HCT116 (cell line): Measurements from ENCODE around the gene PXK. TPM values are rescaled to one million over a fixed set of nuclear protein-coding genes. Genes with fewer than 3 reads are reported as not detected.

Experiments used
- ATAC-seq: fragments of 200-7000 bp; cut with Tn5 transposase; 2 replicates; pipeline ENCODE4 v1.9.1; 2020; ENCODE audit warnings: mild to moderate bottlenecking, moderate library complexity
- BruUV-seq: library from RNA; stranded (reverse); fragments of 400-500 nt; replicated peaks from 2 replicates; lab custom pipeline; 2021; lab: Mats Ljungman, UMichigan
- CTCF ChIA-PET: fragments of 300-600 bp; sonication (Branson Sonifier 250); formaldehyde crosslinking; loops from one replicate; lab custom pipeline; 2021; ENCODE audit warnings: antibody characterized with exemption; lab: Charles Lee
- POLR2A ChIA-PET: fragments of 300-600, 350-600 bp; sonication (Branson Sonifier 250); formaldehyde crosslinking; loops from one replicate; lab custom pipeline; 2021; ENCODE audit warnings: antibody characterized with exemption; lab: Charles Lee
- RAD21 ChIA-PET, 2 experiments: fragments of 300-600 bp; sonication (Branson Sonifier 250); formaldehyde crosslinking; loops; one replicate each; lab custom pipeline; 2023; ENCODE audit warnings: low total read pairs in 2 of 2; ENCODE audit not compliant: uncharacterized antibody in 2 of 2, unreplicated experiment in 2 of 2, low non-redundant PET in 1 of 2; lab: Charles Lee
- DNase-seq: peaks from one replicate; pipeline ENCODE4 v3.0.0-alpha.2; 2010; ENCODE audit warnings: low read depth, low spot score
- H2AFZ ChIP-seq: fragments of 200-600 bp; shearing (Covaris generic), sonication (generic); 2 replicates; pipeline ENCODE4 v1.6.1; 2017; ENCODE audit warnings: low read depth, mixed run types, mixed read lengths, antibody characterized with exemption, low read length; ENCODE audit not compliant: poor library complexity, severe bottlenecking
- H3K27ac ChIP-seq: 2 replicates; pipeline ENCODE4 v1.5.1; 2012; ENCODE audit warnings: low read depth, low read length
- H3K27me3 ChIP-seq: fragments of 200-600 bp; sonication (generic); 2 replicates; pipeline ENCODE4 v1.6.1; 2016; ENCODE audit warnings: mixed run types, low read length, mixed read lengths; ENCODE audit not compliant: insufficient read depth
- H3K36me3 ChIP-seq, 2 experiments: fragments of 200-500 bp in 1 of 2; fragments of 200-600 bp in 1 of 2; sonication (Bioruptor generic) in 1 of 2; sonication (generic) in 1 of 2; 2 replicates each; pipeline versions ENCODE4 v1.5.1 to v1.6.1; 2014 to 2016; ENCODE audit warnings: low read length in 2 of 2, inconsistent platforms in 1 of 2, mixed read lengths in 1 of 2, mixed run types in 1 of 2; ENCODE audit not compliant: insufficient read depth in 2 of 2, control insufficient read depth in 1 of 2
- H3K4me1 ChIP-seq, 2 experiments: fragments of 200-600 bp in 1 of 2; sonication (generic) in 1 of 2; 2 replicates each; pipeline versions ENCODE4 v1.5.1 to v1.6.1; 2012 to 2017; ENCODE audit warnings: low read length in 2 of 2, inconsistent platforms in 1 of 2, mild to moderate bottlenecking in 1 of 2, mixed read lengths in 1 of 2, mixed run types in 1 of 2, moderate library complexity in 1 of 2; ENCODE audit not compliant: insufficient read depth in 2 of 2, control insufficient read depth in 1 of 2
- H3K4me2 ChIP-seq: fragments of 200-600 bp; sonication (generic); 2 replicates; pipeline ENCODE4 v1.6.1; 2017; ENCODE audit warnings: mixed run types, low read length, mixed read lengths
- H3K4me3 ChIP-seq, 2 experiments: fragments of 200-600 bp in 1 of 2; sonication (generic) in 1 of 2; replicated peaks in 1 of 2; 2 replicates each; pipeline ENCODE4 v1.5.1; 2011 to 2016; ENCODE audit warnings: low read length in 2 of 2, control low read depth in 1 of 2, low read depth in 1 of 2, mild to moderate bottlenecking in 1 of 2, mixed read lengths in 1 of 2, mixed run types in 1 of 2
- H3K79me2 ChIP-seq: fragments of 200-600 bp; sonication (generic); 2 replicates; pipeline ENCODE4 v1.6.1; 2017; ENCODE audit warnings: mild to moderate bottlenecking, mixed run types, low read length, moderate library complexity, mixed read lengths; ENCODE audit not compliant: insufficient read depth
- H3K9ac ChIP-seq: fragments of 200-600 bp; sonication (generic); 2 replicates; pipeline ENCODE4 v1.6.1; 2016; ENCODE audit warnings: low read length, mixed read lengths
- H3K9me2 ChIP-seq: fragments of 200-600 bp; sonication (generic), shearing (Covaris generic); 2 replicates; pipeline ENCODE4 v1.6.1; 2017; ENCODE audit warnings: mixed run types, mild to moderate bottlenecking, moderate library complexity; ENCODE audit not compliant: insufficient read depth
- H3K9me3 ChIP-seq, 2 experiments: fragments of 200-500 bp in 1 of 2; fragments of 200-600 bp in 1 of 2; sonication (Bioruptor generic) in 1 of 2; sonication (generic) in 1 of 2; 2 replicates each; pipeline ENCODE4 v1.6.1; 2014 to 2017; ENCODE audit warnings: low read length in 2 of 2, mixed read lengths in 2 of 2, inconsistent platforms in 1 of 2, low read depth in 1 of 2, mild to moderate bottlenecking in 1 of 2, mixed run types in 1 of 2, moderate library complexity in 1 of 2; ENCODE audit not compliant: control insufficient read depth in 1 of 2, insufficient read depth in 1 of 2
- H4K20me1 ChIP-seq: fragments of 200-600 bp; sonication (generic), shearing (Covaris generic); 2 replicates; pipeline ENCODE4 v1.6.1; 2017; ENCODE audit warnings: mixed run types, mild to moderate bottlenecking, moderate library complexity; ENCODE audit not compliant: insufficient read depth
- ATF3 ChIP-seq: IDR thresholded peaks from 2 replicates; pipeline ENCODE4 v1.6.1; 2012
- CEBPB ChIP-seq: IDR thresholded peaks from 2 replicates; pipeline ENCODE4 v1.6.1; 2012; ENCODE audit warnings: low read depth
- CTCF ChIP-seq, 3 experiments: fragments of 200-600 bp in 1 of 3; sonication (generic) in 1 of 3; IDR thresholded peaks in 2 of 3; conservative IDR thresholded peaks in 1 of 3; 2 replicates each; pipeline ENCODE4 v1.5.1; 2012 to 2017; ENCODE audit warnings: low read depth in 2 of 3, low read length in 2 of 3, antibody characterized with exemption in 1 of 3, borderline replicate concordance in 1 of 3, control low read depth in 1 of 3, mild to moderate bottlenecking in 1 of 3, mixed read lengths in 1 of 3, mixed run types in 1 of 3, moderate library complexity in 1 of 3; ENCODE audit not compliant: insufficient read depth in 1 of 3
- EGR1 ChIP-seq: IDR thresholded peaks from 2 replicates; pipeline ENCODE4 v1.6.1; 2012; ENCODE audit warnings: low read depth
- EZH2 ChIP-seq: fragments of 200-600 bp; sonication (generic); IDR thresholded peaks from 2 replicates; pipeline ENCODE4 v1.6.1; 2017; ENCODE audit warnings: antibody characterized with exemption, mixed run types
- EZH2phosphoT487 ChIP-seq: fragments of 200-600 bp; IDR thresholded peaks from 2 replicates; pipeline ENCODE4 v1.6.1; 2018; ENCODE audit warnings: antibody characterized with exemption, borderline replicate concordance
- FOSL1 ChIP-seq: IDR thresholded peaks from 2 replicates; pipeline ENCODE4 v1.6.1; 2012; ENCODE audit warnings: low read depth
- JUND ChIP-seq: IDR thresholded peaks from 2 replicates; pipeline ENCODE4 v1.6.1; 2012
- POLR2AphosphoS5 ChIP-seq: IDR thresholded peaks from 2 replicates; pipeline ENCODE4 v1.6.1; 2011; ENCODE audit warnings: mild to moderate bottlenecking, low read depth, low read length, moderate library complexity
- RAD21 ChIP-seq: IDR thresholded peaks from 2 replicates; pipeline ENCODE4 v1.6.1; 2012; ENCODE audit warnings: low read depth, mild to moderate bottlenecking
- SP1 ChIP-seq: IDR thresholded peaks from 2 replicates; pipeline ENCODE4 v1.6.1; 2012; ENCODE audit warnings: low read depth
- SRF ChIP-seq: IDR thresholded peaks from 2 replicates; pipeline ENCODE4 v1.6.1; 2012; ENCODE audit warnings: low read depth
- TCF7L2 ChIP-seq: IDR thresholded peaks from 2 replicates; pipeline ENCODE4 v1.7.0; 2011; ENCODE audit warnings: borderline replicate concordance, inconsistent platforms; ENCODE audit not compliant: insufficient read depth, insufficient read length; ENCODE audit errors: extremely low read depth
- ZFX ChIP-seq: fragments of 450-650 bp; IDR thresholded peaks from 2 replicates; pipeline ENCODE4 v1.6.1; 2017
- ZNF274 ChIP-seq: fragments of 200-500 bp; sonication (Bioruptor generic); IDR thresholded peaks from 2 replicates; pipeline ENCODE4 v1.6.1; 2014; ENCODE audit warnings: mild to moderate bottlenecking, low read depth, low read length, inconsistent platforms
- intact Hi-C: fragments of 100-400 bp; cut with micrococcal nuclease; formaldehyde crosslinking; loops from 2 replicates; pipeline ENCODE4 v1.10.0; 2022
- total RNA-seq: library from RNA; stranded (reverse); gene quantifications from one replicate; pipeline ENCODE4 v1.2.1, GENCODE V29; 2021; ENCODE audit not compliant: unreplicated experiment
- TF ChIP-seq, protein P1 (sequence below): IDR thresholded peaks from 2 replicates; pipeline ENCODE4 v1.6.1; 2012; ENCODE audit warnings: low read depth

The PXK gene
- total RNA-seq, 1 experiment from 2014 or later = 10.2 TPM

- ATAC-seq (no peak), DNase-seq (no peak)
- H3K4me3 ChIP-seq = no peak overlapping the region
- H4K20me1 ChIP-seq = no peaks in the 10 kb centered on the region
- CTCF ChIA-PET = no interaction called here
- H3K4me2 ChIP-seq = no peak overlapping the region
- no peaks in the 10 kb centered on the region for H3K36me3 ChIP-seq
- no peaks in the 10 kb centered on the region for H3K79me2 ChIP-seq
- H3K27me3 ChIP-seq = no peaks in the 10 kb centered on the region
- POLR2A ChIA-PET = no interaction called here
- H3K9ac ChIP-seq = no peak overlapping the region
- H3K4me1 ChIP-seq = peaks cover 8 to 11% of the 10 kb centered on the region in 2 experiments; a peak in 3 of 4 replicates
- no peak overlapping the region for H3K27ac ChIP-seq
- H3K9me3 ChIP-seq = no peaks in the 10 kb centered on the region
- RAD21 ChIA-PET = no interaction called here
- no TSS peak for BruUV-seq
- H2AFZ ChIP-seq = no peak overlapping the region
- intact Hi-C loops = no loop called here
- TF ChIP-seq ATF3 (no peak), TCF7L2 (no peak), FOSL1 (no peak), EZH2phosphoT487 (no peak), ZNF274 (no peak), SP1 (no peak), ZFX (no peak), SRF (no peak), CEBPB (no peak), JUND (no peak), EZH2 (no peak), POLR2AphosphoS5 (no peak), EGR1 (no peak), CTCF (IDR thresholded peaks at IDR 0.05 in 2 of 3, conservative IDR thresholded peaks at IDR 0.05 in 1 of 3; ENCODE audit: borderline replicate concordance in 1 of 3, insufficient read depth in 1 of 3, low read depth in 2 of 3, low read length in 2 of 3) (no peak), RAD21 (no peak)
- TF ChIP-seq, protein P1, sequence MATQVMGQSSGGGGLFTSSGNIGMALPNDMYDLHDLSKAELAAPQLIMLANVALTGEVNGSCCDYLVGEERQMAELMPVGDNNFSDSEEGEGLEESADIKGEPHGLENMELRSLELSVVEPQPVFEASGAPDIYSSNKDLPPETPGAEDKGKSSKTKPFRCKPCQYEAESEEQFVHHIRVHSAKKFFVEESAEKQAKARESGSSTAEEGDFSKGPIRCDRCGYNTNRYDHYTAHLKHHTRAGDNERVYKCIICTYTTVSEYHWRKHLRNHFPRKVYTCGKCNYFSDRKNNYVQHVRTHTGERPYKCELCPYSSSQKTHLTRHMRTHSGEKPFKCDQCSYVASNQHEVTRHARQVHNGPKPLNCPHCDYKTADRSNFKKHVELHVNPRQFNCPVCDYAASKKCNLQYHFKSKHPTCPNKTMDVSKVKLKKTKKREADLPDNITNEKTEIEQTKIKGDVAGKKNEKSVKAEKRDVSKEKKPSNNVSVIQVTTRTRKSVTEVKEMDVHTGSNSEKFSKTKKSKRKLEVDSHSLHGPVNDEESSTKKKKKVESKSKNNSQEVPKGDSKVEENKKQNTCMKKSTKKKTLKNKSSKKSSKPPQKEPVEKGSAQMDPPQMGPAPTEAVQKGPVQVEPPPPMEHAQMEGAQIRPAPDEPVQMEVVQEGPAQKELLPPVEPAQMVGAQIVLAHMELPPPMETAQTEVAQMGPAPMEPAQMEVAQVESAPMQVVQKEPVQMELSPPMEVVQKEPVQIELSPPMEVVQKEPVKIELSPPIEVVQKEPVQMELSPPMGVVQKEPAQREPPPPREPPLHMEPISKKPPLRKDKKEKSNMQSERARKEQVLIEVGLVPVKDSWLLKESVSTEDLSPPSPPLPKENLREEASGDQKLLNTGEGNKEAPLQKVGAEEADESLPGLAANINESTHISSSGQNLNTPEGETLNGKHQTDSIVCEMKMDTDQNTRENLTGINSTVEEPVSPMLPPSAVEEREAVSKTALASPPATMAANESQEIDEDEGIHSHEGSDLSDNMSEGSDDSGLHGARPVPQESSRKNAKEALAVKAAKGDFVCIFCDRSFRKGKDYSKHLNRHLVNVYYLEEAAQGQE = no peak
- H3K9me2 ChIP-seq = no peaks in the 10 kb centered on the region
These were observed 22.5 kb downstream of the PXK start for GRCh38 chr3:58355179-58355578.
